ENCODE measurements around the gene LYST.

- no peak for TF ChIP-seq SIN3A (IDR thresholded peaks at IDR 0.05; ENCODE audit: borderline replicate concordance, insufficient read depth, low read length)
- no peak for TF ChIP-seq REST (IDR thresholded peaks at IDR 0.05; ENCODE audit: insufficient read depth in 1 of 2, low read depth in 2 of 2, low read length in 2 of 2)
- no peak for TF ChIP-seq POLR2AphosphoS5 (IDR thresholded peaks at IDR 0.05; ENCODE audit: low read depth, low read length)
- TF ChIP-seq TAF1 (IDR thresholded peaks at IDR 0.05; ENCODE audit: borderline replicate concordance, insufficient read depth, low read length), result no peak
- no peak for TF ChIP-seq FOXP2 (optimal IDR thresholded peaks at IDR 0.05; ENCODE audit: borderline replicate concordance, extremely low read depth, extremely low read length, insufficient read depth)
Measured at GRCh38 chr1:235876402-235876841, 9.7 kb upstream of the LYST start.

All from PFSK-1 (cell line).